HG02798 (cell line): ENCODE measurements around the gene PSMC6.

ENCODE experiments used
- ATAC-seq: cut with Tn5 transposase; IDR thresholded peaks from one replicate; pipeline ENCODE4 v1.9.1; 2021; ENCODE audit warnings: mild to moderate bottlenecking; ENCODE audit not compliant: unreplicated experiment, poor library complexity

PSMC6 gene

DNA sequence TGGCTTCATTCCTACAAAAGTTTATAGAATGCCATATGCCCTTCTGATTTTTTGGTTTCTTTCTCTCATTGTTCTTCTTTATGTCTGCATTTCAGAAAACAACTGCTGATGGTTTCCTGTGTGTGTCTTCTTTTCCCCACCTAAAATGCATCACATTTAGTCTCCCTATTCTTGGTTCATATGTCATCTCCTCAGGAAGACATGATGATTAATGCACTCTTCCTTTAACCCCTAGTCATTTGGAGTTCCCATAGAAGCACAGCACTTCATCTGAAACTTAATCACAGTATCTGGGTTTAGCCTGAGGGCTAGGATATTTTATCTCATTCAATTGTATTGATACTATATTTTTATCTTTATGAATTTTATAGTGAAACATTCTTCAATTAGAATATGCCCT lies 62.9 kb downstream of the PSMC6 start:
- ATAC-seq: no peak

DNA sequence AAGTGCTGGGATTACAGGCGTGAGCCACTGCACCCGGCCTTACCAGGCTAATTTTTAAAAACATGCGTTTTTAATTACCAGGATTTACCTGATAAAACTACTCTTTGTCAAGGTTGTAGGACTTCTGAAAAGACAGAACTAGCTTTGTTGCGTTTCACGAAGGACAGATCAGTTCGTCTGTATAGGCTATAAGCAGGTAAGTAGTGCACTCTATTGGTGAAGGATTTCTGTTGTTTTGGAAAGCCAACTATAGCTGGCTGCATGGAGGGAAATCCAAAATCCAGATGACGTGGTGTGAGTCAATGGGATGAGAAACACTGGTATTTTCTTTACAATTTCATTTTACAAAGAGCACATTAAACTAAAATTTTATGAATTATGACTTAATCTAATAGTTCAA lies 69.8 kb downstream of the PSMC6 start:
- ATAC-seq: no peak
